Ureter (tissue), 1 donor: Measurements from ENCODE around the gene GSAP. TPM values are rescaled to one million over a fixed set of nuclear protein-coding genes. Genes with fewer than 3 reads are reported as not detected.
"Not testable (repeated sequence)": the region's sequence is repeated elsewhere in the genome, so short reads cannot be mapped to it uniquely, and the experiment has no call there.

ENCODE experiments used
- DNase-seq: peaks from one replicate; pipeline ENCODE4 v3.0.0-alpha.2; 2020; ENCODE audit warnings: low spot score
- total RNA-seq: library from RNA; stranded (reverse); gene quantifications from one replicate; pipeline ENCODE4 v1.2.4, GENCODE V29; 2023
- donor health status: DM: yes; HTN: yes; CAD: no.

The GSAP gene, protein sequence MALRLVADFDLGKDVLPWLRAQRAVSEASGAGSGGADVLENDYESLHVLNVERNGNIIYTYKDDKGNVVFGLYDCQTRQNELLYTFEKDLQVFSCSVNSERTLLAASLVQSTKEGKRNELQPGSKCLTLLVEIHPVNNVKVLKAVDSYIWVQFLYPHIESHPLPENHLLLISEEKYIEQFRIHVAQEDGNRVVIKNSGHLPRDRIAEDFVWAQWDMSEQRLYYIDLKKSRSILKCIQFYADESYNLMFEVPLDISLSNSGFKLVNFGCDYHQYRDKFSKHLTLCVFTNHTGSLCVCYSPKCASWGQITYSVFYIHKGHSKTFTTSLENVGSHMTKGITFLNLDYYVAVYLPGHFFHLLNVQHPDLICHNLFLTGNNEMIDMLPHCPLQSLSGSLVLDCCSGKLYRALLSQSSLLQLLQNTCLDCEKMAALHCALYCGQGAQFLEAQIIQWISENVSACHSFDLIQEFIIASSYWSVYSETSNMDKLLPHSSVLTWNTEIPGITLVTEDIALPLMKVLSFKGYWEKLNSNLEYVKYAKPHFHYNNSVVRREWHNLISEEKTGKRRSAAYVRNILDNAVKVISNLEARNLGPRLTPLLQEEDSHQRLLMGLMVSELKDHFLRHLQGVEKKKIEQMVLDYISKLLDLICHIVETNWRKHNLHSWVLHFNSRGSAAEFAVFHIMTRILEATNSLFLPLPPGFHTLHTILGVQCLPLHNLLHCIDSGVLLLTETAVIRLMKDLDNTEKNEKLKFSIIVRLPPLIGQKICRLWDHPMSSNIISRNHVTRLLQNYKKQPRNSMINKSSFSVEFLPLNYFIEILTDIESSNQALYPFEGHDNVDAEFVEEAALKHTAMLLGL
- 39.7 TPM for total RNA-seq

- peak; percentile 68 for DNase-seq
These were observed at the start of gene GSAP for GRCh38 chr7:77415823-77416620. Gene GSAP (minus strand): TSS chr7:77416349. CDS start chr7:77416321, 28 bp downstream.

- no peak for DNase-seq
These were observed 49.1 kb upstream of the GSAP start for GRCh38 chr7:77465256-77465655.

GRCh38 chr7:77464589-77464988, 48.4 kb upstream of the GSAP start:
- no peak for DNase-seq

GRCh38 chr7:77463632-77464031, 47.5 kb upstream of the GSAP start:
- not testable (repeated sequence) for DNase-seq

DNA sequence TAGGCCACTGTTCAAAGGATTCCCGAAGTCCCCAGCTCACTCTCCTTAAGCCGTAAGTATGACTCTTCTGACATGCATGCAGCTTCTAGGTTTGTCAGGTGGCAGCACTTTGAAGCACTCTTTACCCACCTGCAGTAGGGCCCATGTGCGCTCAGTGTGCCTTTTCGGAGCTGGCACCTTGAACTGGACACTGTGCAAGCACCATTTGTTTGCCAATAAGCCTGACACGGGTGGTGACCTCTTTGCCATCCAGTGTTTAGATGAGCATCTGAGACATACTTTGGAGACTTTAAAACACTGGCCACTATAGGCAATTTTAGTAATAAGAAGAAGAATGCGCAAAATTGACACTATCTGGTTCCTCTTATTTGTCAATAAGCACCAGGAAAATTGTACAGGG, 45.7 kb upstream of the GSAP start:
- DNase-seq, result no peak

- DNase-seq, result no peak
These were observed 45.1 kb upstream of the GSAP start for GRCh38 chr7:77461246-77461645.

GRCh38 chr7:77460057-77460486, 43.9 kb upstream of the GSAP start:
- DNase-seq, result no peak

- DNase-seq, result no peak
These were observed 43.2 kb upstream of the GSAP start for GRCh38 chr7:77459311-77459726.

- no peak for DNase-seq
These were observed 42.6 kb upstream of the GSAP start for GRCh38 chr7:77458786-77459185.

- DNase-seq, result no peak
These were observed 41.6 kb upstream of the GSAP start for GRCh38 chr7:77457779-77458178.

DNA sequence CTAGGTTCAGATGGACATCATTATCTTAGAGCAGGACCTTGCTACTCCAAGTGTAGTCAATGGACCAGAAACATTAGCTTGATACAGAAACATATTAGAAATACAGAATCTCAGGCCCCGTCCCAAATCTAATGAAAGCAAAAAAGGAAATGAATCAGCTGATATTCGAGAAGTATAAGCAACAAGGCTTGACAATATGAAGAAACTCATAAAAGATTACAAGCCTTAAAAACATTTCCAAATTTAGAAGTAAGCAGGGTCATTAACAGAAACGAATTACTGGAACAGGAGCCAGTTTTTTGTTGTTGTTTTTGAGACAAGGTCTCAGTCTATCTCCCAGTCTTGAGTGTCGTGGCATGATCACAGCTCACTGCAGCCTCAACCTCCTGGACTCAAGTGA, 40.5 kb upstream of the GSAP start:
- no peak for DNase-seq

DNA sequence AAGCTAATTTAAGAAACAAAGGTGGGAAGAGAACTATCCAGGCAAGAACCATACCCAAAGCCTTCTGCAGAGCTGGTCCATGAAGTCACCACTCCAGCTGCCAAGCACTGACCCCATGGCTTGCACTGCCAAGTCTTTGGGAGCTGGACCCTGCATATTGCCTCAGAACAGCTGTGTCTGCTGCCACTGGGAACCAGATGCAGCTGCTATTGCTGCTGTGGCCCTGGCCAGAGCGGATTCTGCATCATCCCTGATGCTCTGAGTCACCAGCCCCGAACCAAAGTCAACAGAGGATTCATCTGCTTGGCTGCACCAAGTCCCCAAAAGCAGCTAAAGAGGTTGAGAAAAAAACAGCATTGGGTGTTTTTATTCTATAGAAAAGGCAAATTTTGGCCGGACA, 39.2 kb upstream of the GSAP start:
- DNase-seq, result no peak

- DNase-seq, result no peak
These were observed 38.7 kb upstream of the GSAP start for GRCh38 chr7:77454802-77455201.

DNA sequence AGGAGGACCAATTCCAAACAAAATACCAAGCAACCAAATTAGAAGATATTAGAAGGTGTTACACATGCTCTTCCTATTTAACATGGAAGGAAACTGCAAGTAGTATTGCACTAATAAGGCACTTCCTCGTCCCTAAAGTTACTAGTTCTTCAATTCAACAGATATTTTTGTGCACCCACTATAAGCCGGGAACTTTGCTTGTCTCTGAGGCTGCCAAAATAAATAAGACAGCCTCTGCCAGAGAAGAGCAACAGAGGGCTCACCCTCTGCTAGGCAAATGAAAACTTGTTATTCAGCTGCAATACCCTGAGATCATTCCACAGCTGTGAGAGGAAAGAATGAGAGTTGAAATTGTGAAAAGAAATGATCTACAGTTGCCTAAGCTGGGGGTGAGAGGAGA, 37.4 kb upstream of the GSAP start:
- no peak for DNase-seq

DNA sequence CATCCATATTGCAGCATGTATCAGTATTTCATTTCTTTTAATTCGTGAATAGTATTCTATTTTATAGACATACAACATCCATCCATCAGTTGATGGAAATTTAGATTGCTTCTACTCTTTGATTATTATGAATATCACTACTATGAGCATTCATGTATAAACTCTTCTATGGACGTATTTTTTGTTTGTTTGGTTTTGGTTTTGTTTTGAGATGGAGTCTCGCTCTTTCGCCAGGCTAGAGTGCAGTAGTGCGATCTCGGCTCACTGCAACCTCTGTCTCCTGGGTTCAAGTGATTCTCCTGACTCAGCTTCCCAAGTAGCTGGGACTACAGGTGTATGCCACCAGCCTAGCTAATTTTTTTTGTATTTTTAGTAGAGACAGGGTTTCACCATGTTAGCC, 35.8 kb upstream of the GSAP start:
- DNase-seq, result not testable (repeated sequence)

DNA sequence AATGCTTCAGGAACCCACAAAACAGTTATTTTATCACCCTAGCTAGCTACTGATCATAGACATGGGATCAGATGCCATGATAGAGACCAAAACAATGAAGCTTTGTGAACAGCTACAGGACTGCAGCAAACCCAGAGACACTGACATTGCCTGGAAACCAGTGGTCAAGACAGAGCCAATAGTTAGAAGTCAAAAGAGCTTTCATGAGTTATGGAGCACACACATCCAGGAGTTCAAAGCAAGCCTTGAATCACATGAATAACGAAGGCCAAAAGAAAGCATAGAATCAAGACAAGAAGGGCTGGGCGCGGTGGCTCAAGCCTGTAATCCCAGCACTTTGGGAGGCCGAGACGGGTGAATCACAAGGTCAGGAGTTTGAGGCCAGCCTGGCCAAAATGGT, 34.5 kb upstream of the GSAP start:
- DNase-seq, result no peak

DNA sequence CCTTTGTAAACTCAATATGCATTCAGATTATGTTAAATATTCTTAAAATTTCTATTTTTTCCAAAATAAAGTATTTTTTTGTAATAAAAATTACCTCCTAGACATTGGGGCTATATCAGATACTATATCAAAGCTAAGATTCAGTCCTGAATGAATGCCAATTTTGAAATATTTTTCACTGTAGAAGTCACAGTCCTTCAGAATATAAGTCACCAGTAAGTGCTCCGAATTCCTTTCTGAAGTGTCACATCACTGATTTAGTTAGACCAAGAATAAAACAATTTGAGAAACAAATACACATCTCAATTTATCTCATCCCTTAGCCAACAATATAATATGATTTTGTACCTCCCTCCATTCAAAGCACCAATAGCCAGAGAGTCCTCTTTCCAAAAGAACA, 33.9 kb upstream of the GSAP start:
- DNase-seq, result no peak

- DNase-seq, result no peak
These were observed 31.5 kb upstream of the GSAP start for GRCh38 chr7:77447616-77448015.

DNA sequence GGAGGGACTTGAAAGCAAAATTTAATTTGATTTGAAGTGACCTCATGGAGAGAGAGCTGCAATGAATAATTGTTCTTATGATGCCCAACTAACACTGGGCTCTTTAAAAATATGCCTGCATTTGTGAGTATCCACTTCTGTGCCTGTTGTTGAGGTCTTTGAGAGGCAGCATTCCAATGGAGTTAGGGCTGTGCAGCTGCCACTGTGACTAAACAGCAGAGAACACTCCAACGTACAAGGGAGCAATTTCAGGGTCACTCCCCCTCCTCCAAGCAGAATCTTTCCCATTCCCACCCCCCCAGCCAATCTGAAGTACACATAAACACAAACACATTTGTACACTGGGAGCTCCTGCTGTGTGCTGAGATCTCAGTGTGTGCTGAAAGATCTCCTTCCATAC, 28.0 kb upstream of the GSAP start:
- no peak for DNase-seq

GRCh38 chr7:77443042-77443441, 26.9 kb upstream of the GSAP start:
- no peak for DNase-seq

DNA sequence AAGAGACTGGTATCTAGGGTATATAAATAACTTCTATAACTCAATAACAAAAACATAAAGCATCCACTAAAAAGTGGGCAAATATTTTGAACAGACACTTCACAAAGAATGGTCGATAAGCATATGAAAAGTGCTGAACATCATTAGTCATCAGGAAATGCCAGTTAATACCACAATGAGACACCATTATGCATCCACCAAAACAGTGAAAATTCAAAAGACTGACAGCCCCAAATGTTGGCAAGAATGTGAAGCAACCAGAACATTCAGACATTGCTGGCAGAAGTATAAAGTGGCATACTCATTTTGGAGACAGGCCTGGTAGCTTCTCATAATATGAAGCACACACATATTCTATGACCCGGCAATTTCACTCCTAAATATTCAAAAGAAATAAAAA, 26.5 kb upstream of the GSAP start:
- DNase-seq, result no peak

GRCh38 chr7:77441046-77441445, 24.9 kb upstream of the GSAP start:
- DNase-seq, result no peak
